Type B pancreatic cell (in vitro differentiated cells): Measurements from ENCODE around the gene SRSF12. TPM values are rescaled to one million over a fixed set of nuclear protein-coding genes. Genes with fewer than 3 reads are reported as not detected.

Experiments
- DNase-seq: peaks from one replicate; pipeline ENCODE4 v3.0.0; 2021; ENCODE audit warnings: mixed read lengths; ENCODE audit not compliant: unreplicated experiment; ENCODE audit errors: extremely low spot score
- H3K27ac Mint-ChIP-seq: 2 replicates; pipeline ENCODE4 v1.8.0; 2021; ENCODE audit warnings: mild to moderate bottlenecking, mixed read lengths
- H3K27me3 Mint-ChIP-seq: 2 replicates; pipeline ENCODE4 v1.8.0; 2021; ENCODE audit warnings: mixed read lengths
- H3K36me3 Mint-ChIP-seq: 2 replicates; pipeline ENCODE4 v1.8.0; 2021; ENCODE audit warnings: mixed read lengths
- H3K4me1 Mint-ChIP-seq: one replicate; pipeline ENCODE4 v1.8.0; 2021; ENCODE audit warnings: mixed read lengths; ENCODE audit not compliant: unreplicated experiment
- H3K4me3 Mint-ChIP-seq: 2 replicates; pipeline ENCODE4 v1.8.0; 2021; ENCODE audit warnings: mild to moderate bottlenecking, mixed read lengths
- H3K9me3 Mint-ChIP-seq: 2 replicates; pipeline ENCODE4 v1.8.0; 2021; ENCODE audit warnings: mixed read lengths
- CTCF ChIP-seq: fragments of 200-600 bp; sonication (generic); conservative IDR thresholded peaks from 2 replicates; pipeline ENCODE4 v1.5.0; 2021; ENCODE audit warnings: antibody characterized with exemption, mild to moderate bottlenecking
- total RNA-seq: library from RNA; stranded (reverse); gene quantifications from 2 replicates; pipeline ENCODE4 v1.2.1, GENCODE V29; 2021; ENCODE audit warnings: low replicate concordance

The SRSF12 gene
- total RNA-seq, 1 donor from 2014 or later = 10.5 TPM

DNA sequence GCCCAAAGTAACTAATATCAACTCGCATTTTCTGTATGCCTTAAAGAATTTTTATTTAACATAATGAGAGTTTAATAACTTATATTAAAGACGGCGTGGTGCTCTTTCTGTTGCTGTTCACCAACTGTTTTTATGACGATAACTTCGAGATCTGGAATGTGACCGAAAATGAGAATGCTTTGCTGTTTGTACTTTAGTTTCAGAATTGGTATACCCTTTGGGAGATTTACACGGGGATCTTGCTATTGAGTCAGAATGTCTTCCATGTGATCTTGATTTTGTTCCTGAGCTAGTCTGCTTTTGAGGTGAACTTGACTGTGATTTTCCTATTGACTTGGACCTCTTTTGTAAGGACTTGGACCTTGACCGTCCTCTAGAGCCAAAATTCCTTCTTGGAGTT is 19.4 kb downstream of the SRSF12 start:
- Mint-ChIP-seq H3K27me3 (no peaks in the 10 kb centered on the region), H3K9me3 (no peaks in the 10 kb centered on the region), H3K36me3 (peaks cover 6% of the 10 kb centered on the region), H3K4me3 (no peak overlapping the region), H3K4me1 (no peaks in the 10 kb centered on the region), H3K27ac (no peak overlapping the region)
- DNase-seq = no peak
- TF ChIP-seq CTCF = no peak

GRCh38 chr6:89087881-89088280 is 30.0 kb downstream of the SRSF12 start:
- Mint-ChIP-seq H3K27me3 (no peaks in the 10 kb centered on the region), H3K27ac (peak overlapping the region; percentile 47), H3K4me3 (no peak overlapping the region), H3K9me3 (no peaks in the 10 kb centered on the region), H3K4me1 (peaks cover 26% of the 10 kb centered on the region), H3K36me3 (peaks cover 23% of the 10 kb centered on the region)
- no peak for TF ChIP-seq CTCF
- no peak for DNase-seq

GRCh38 chr6:89085409-89086205 is 32.3 kb downstream of the SRSF12 start:
- H3K4me3 Mint-ChIP-seq = peak overlapping the region; percentile 7
- peaks cover 30% of the 10 kb centered on the region for H3K4me1 Mint-ChIP-seq
- peak overlapping the region; percentile 8 for H3K27ac Mint-ChIP-seq

GRCh38 chr6:89084954-89085353 is 32.9 kb downstream of the SRSF12 start:
- peaks cover 30% of the 10 kb centered on the region for H3K4me1 Mint-ChIP-seq
- peak overlapping the region; percentile 19 for H3K27ac Mint-ChIP-seq
- peaks cover 29% of the 10 kb centered on the region for H3K36me3 Mint-ChIP-seq
- no peak for DNase-seq
- H3K27me3 Mint-ChIP-seq = no peaks in the 10 kb centered on the region
- no peak for TF ChIP-seq CTCF
- peak overlapping the region; percentile 58 for H3K4me3 Mint-ChIP-seq
- no peaks in the 10 kb centered on the region for H3K9me3 Mint-ChIP-seq

More at GRCh38 chr6:89085409-89086205, 32.3 kb downstream of the SRSF12 start:
- Mint-ChIP-seq H3K9me3 (no peaks in the 10 kb centered on the region), H3K36me3 (peaks cover 29% of the 10 kb centered on the region), H3K27me3 (no peaks in the 10 kb centered on the region)
- no peak for DNase-seq
- no peak for TF ChIP-seq CTCF

DNA sequence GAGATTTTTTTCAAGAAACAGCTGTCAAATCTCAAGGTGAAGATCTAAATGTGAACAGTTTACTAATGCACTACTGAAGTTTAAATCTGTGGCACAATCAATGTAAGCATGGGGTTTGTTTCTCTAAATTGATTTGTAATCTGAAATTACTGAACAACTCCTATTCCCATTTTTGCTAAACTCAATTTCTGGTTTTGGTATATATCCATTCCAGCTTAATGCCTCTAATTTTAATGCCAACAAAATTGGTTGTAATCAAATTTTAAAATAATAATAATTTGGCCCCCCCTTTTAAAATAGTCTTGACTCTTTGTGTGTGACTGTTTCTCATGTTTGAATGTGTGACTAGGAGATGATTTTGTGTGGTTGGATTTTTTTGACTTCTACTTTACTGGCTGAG is 33.3 kb downstream of the SRSF12 start:
- peaks cover 29% of the 10 kb centered on the region for H3K36me3 Mint-ChIP-seq
- peak overlapping the region; percentile 58 for H3K4me3 Mint-ChIP-seq
- H3K4me1 Mint-ChIP-seq = peaks cover 30% of the 10 kb centered on the region
- H3K27me3 Mint-ChIP-seq = no peaks in the 10 kb centered on the region
- peak overlapping the region; percentile 19 for H3K27ac Mint-ChIP-seq
- no peak for TF ChIP-seq CTCF
- no peaks in the 10 kb centered on the region for H3K9me3 Mint-ChIP-seq
- no peak for DNase-seq
